GM20000 (cell line): ENCODE measurements around the gene ARMH3.

Experiments used
- DNase-seq: peaks from one replicate; pipeline ENCODE4 v3.0.0; 2012; ENCODE audit warnings: low spot score
- TF ChIP-seq, protein P1 (sequence below): IDR thresholded peaks from 2 replicates; pipeline ENCODE4 v1.5.1; 2012; ENCODE audit warnings: mild to moderate bottlenecking, control low read depth; ENCODE audit errors: extremely low read depth, missing control alignments

Gene ARMH3

GRCh38 chr10:101922846-101923245, 133.1 kb downstream of the ARMH3 start:
- TF ChIP-seq, protein P1, sequence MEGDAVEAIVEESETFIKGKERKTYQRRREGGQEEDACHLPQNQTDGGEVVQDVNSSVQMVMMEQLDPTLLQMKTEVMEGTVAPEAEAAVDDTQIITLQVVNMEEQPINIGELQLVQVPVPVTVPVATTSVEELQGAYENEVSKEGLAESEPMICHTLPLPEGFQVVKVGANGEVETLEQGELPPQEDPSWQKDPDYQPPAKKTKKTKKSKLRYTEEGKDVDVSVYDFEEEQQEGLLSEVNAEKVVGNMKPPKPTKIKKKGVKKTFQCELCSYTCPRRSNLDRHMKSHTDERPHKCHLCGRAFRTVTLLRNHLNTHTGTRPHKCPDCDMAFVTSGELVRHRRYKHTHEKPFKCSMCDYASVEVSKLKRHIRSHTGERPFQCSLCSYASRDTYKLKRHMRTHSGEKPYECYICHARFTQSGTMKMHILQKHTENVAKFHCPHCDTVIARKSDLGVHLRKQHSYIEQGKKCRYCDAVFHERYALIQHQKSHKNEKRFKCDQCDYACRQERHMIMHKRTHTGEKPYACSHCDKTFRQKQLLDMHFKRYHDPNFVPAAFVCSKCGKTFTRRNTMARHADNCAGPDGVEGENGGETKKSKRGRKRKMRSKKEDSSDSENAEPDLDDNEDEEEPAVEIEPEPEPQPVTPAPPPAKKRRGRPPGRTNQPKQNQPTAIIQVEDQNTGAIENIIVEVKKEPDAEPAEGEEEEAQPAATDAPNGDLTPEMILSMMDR: no peak
- no peak for DNase-seq

- DNase-seq: no peak
- TF ChIP-seq, protein P1: no peak
Measured at GRCh38 chr10:101920546-101920945, 135.4 kb downstream of the ARMH3 start.

GRCh38 chr10:101919026-101919770, 136.8 kb downstream of the ARMH3 start:
- TF ChIP-seq, protein P1: no peak
- no peak for DNase-seq

GRCh38 chr10:101912561-101913179, 143.3 kb downstream of the ARMH3 start:
- TF ChIP-seq, protein P1: no peak
- no peak for DNase-seq

GRCh38 chr10:101906586-101907183, 149.3 kb downstream of the ARMH3 start:
- no peak for DNase-seq
- TF ChIP-seq, protein P1: no peak

GRCh38 chr10:101905251-101905650, 150.7 kb downstream of the ARMH3 start:
- DNase-seq: no peak
- TF ChIP-seq, protein P1: no peak
